Endothelial cell of umbilical vein (primary cell): ENCODE results near the gene XRRA1. TPM values are rescaled to one million over a fixed set of nuclear protein-coding genes. Genes with fewer than 3 reads are reported as not detected.

Source experiments
- BruUV-seq: library from RNA; stranded (reverse); fragments of 400-500 nt; replicated peaks from 2 replicates; lab custom pipeline; 2021; lab: Mats Ljungman, UMichigan
- CTCF ChIA-PET: fragments of 300-600, 350-600 bp; sonication (Branson Sonifier 250); formaldehyde crosslinking; loops from one replicate; lab custom pipeline; 2021; ENCODE audit warnings: antibody characterized with exemption, inconsistent platforms; lab: Charles Lee
- POLR2A ChIA-PET: fragments of 300-600, 350-600 bp; sonication (Branson Sonifier 250); formaldehyde crosslinking; loops from one replicate; lab custom pipeline; 2021; ENCODE audit warnings: antibody characterized with exemption, inconsistent platforms; lab: Charles Lee
- DNase-seq: peaks from one replicate; pipeline ENCODE4 v3.0.0-alpha.2; 2011; ENCODE audit warnings: low read depth, low spot score
- FAIRE-seq: peaks from 2 replicates; lab custom pipeline; 2011; peaks lifted over from hg19 to GRCh38; lab: Jason Lieb, UNC
- H2AFZ ChIP-seq: 2 replicates; pipeline ENCODE4 v1.6.0; 2012; ENCODE audit warnings: low read depth, low read length, control low read depth, inconsistent platforms
- H3K27ac ChIP-seq: 2 replicates; pipeline ENCODE4 v1.5.1; 2011; ENCODE audit warnings: low read depth, mild to moderate bottlenecking, control low read depth, low read length, moderate library complexity; ENCODE audit not compliant: insufficient read depth
- H3K27me3 ChIP-seq, 2 experiments: 2 replicates each; pipeline versions ENCODE4 v1.6.0 to v1.6.1; 2011; ENCODE audit warnings: low read length in 2 of 2, mixed read lengths in 1 of 2; ENCODE audit not compliant: control insufficient read depth in 2 of 2, insufficient read depth in 2 of 2
- H3K36me3 ChIP-seq, 2 experiments: 2 replicates in 1 of 2; 3 replicates in 1 of 2; pipeline ENCODE4 v1.5.1; 2011; ENCODE audit warnings: low read length in 2 of 2, mild to moderate bottlenecking in 1 of 2, moderate library complexity in 1 of 2; ENCODE audit not compliant: control insufficient read depth in 2 of 2, insufficient read depth in 2 of 2; ENCODE audit errors: extremely low read depth in 1 of 2
- H3K4me1 ChIP-seq: 3 replicates; pipeline ENCODE4 v1.5.1; 2011; ENCODE audit warnings: mild to moderate bottlenecking, low read length; ENCODE audit not compliant: control insufficient read depth, insufficient read depth; ENCODE audit errors: extremely low read depth
- H3K4me2 ChIP-seq: 2 replicates; pipeline ENCODE4 v1.6.1; 2011; ENCODE audit warnings: low read length, control low read depth, mixed read lengths; ENCODE audit not compliant: insufficient read depth
- H3K4me3 ChIP-seq, 3 experiments: fragments of 200-600 bp in 1 of 3; sonication (generic), shearing (Covaris generic) in 1 of 3; replicated peaks in 1 of 3; 2 replicates each; pipeline ENCODE4 v1.5.1; 2011 to 2016; ENCODE audit warnings: control low read depth in 3 of 3, low read length in 3 of 3, mild to moderate bottlenecking in 2 of 3, inconsistent platforms in 1 of 3, low read depth in 1 of 3, moderate library complexity in 1 of 3; ENCODE audit not compliant: insufficient read depth in 1 of 3
- H3K79me2 ChIP-seq: 2 replicates; pipeline ENCODE4 v1.6.0; 2012; ENCODE audit warnings: low read length, inconsistent platforms; ENCODE audit not compliant: control insufficient read depth, insufficient read depth
- H3K9ac ChIP-seq: replicated peaks from 2 replicates; pipeline ENCODE3; 2011; ENCODE audit warnings: low read length, control low read depth; ENCODE audit not compliant: insufficient read depth; ENCODE audit errors: extremely low read depth
- H3K9me1 ChIP-seq: replicated peaks from 3 replicates; pipeline ENCODE4 v1.6.0; 2011; ENCODE audit warnings: mild to moderate bottlenecking, low read length; ENCODE audit not compliant: control insufficient read depth, insufficient read depth; ENCODE audit errors: extremely low read depth
- H3K9me3 ChIP-seq: replicated peaks from 2 replicates; pipeline ENCODE4 v1.5.1; 2012; ENCODE audit warnings: low read length, inconsistent platforms; ENCODE audit not compliant: control insufficient read depth, insufficient read depth
- H4K20me1 ChIP-seq: replicated peaks from 2 replicates; pipeline ENCODE3; 2011; ENCODE audit warnings: mild to moderate bottlenecking, low read length; ENCODE audit not compliant: control insufficient read depth, insufficient read depth; ENCODE audit errors: extremely low read depth
- EZH2 ChIP-seq: IDR thresholded peaks from 2 replicates; pipeline ENCODE4 v1.6.1; 2012; ENCODE audit warnings: borderline replicate concordance, low read depth, mild to moderate bottlenecking, moderate library complexity, low read length, inconsistent platforms; ENCODE audit not compliant: severe bottlenecking
- FOS ChIP-seq: IDR thresholded peaks from 2 replicates; pipeline ENCODE4 v1.6.1; 2011; ENCODE audit warnings: mild to moderate bottlenecking, low read length, moderate library complexity, borderline replicate concordance; ENCODE audit not compliant: insufficient read depth
- GATA2 ChIP-seq: IDR thresholded peaks from 2 replicates; pipeline ENCODE4 v1.7.0; 2011; ENCODE audit warnings: low read depth, mild to moderate bottlenecking, moderate library complexity, mixed read lengths, low read length; ENCODE audit not compliant: insufficient read length, insufficient read depth
- JUN ChIP-seq: IDR thresholded peaks from 2 replicates; pipeline ENCODE4 v1.6.1; 2011; ENCODE audit warnings: borderline replicate concordance, low read depth; ENCODE audit not compliant: insufficient read length, insufficient read depth
- MYC ChIP-seq: IDR thresholded peaks from one replicate; pipeline ENCODE4 v1.6.1; 2011; ENCODE audit warnings: mild to moderate bottlenecking, low read depth, low read length
- POLR2A ChIP-seq: IDR thresholded peaks from 2 replicates; pipeline ENCODE4 v1.6.1; 2012; ENCODE audit warnings: low read depth, mild to moderate bottlenecking, control low read depth, low read length
- POLR2AphosphoS5 ChIP-seq: IDR thresholded peaks from 2 replicates; pipeline ENCODE4 v1.6.1; 2012; ENCODE audit warnings: low read depth, mild to moderate bottlenecking, control low read depth, low read length, moderate library complexity; ENCODE audit not compliant: insufficient read depth
- dilution Hi-C: fragments of 300-500 bp; cut with MboI; formaldehyde crosslinking; loops from one replicate; pipeline ENCODE4 v1.15.0; 2019; ENCODE audit warnings: low sequenced_read_pairs; ENCODE audit not compliant: extremely low pct_ligation_motif_present
- intact Hi-C: fragments of 100-400 bp; cut with micrococcal nuclease; formaldehyde crosslinking; loops from one replicate; pipeline ENCODE4 v1.10.0; 2022
- polyA plus RNA-seq, 4 experiments: library from polyadenylated mRNA; depleted of rRNA in 3 of 4; stranded (reverse) in 3 of 4; unstranded in 1 of 4; fragments of >200 nt; gene quantifications; 2 replicates each; pipeline versions ENCODE4 v1.2.1 to v1.2.3, GENCODE V29; 2011 to 2012; ENCODE audit warnings: missing spikeins in 1 of 4
- total RNA-seq: library from RNA; stranded (reverse); gene quantifications from 2 replicates; pipeline ENCODE4 v1.2.3, GENCODE V29; 2021
- TF ChIP-seq, protein P1 (sequence below), 2 donors: IDR thresholded peaks; 1 replicate in 1 of 2; 2 replicates in 1 of 2; pipeline ENCODE4 v1.5.1; 2011; ENCODE audit warnings: low read length in 2 of 2, mild to moderate bottlenecking in 2 of 2, moderate library complexity in 2 of 2, control low read depth in 1 of 2, inconsistent platforms in 1 of 2, low read depth in 1 of 2; ENCODE audit not compliant: insufficient read depth in 1 of 2; ENCODE audit errors: extremely low read depth in 1 of 2
- TF ChIP-seq, protein P2 (sequence below): IDR thresholded peaks from 2 replicates; pipeline ENCODE4 v1.6.1; 2011; ENCODE audit not compliant: insufficient read depth, insufficient read length

Gene XRRA1
- total and polyA plus RNA-seq, 2 donors (not counting 3 experiments of a cell fraction or from before 2014, with no cell fraction given): 8.6 to 11.2 TPM

DNA sequence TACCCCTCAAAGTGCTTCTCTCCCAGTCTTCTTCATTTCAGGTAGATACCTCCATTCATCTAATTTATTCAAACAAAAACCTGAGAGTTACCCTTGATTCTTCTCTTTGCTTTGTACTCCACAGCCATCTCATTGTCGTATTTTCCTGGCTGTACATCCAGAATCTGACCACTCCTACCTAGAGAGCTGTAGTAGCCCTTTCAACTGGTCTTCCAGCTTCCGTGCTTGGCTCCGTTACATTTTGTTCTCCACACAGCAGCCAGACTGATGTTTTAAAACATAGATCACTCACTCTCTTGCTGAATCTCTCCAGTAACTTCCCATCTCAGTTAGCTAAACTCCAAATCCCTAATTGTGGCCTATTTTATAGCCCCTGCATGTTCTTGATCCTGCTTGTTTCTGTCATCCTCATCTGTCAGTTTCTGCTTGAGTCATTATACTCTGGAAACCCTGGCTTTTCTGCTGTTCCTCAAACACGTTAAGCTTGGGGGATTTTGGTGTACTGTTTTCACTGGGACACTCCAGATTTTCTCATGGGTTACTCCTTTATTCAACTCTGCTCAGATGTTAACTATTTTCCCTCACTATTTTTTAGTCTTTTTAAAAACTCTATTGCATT is 7.6 kb upstream of the XRRA1 start:
- TF ChIP-seq POLR2A (no peak), MYC (no peak), FOS (no peak), JUN (no peak), GATA2 (no peak), EZH2 (no peak), POLR2AphosphoS5 (no peak)
- TF ChIP-seq, protein P1, sequence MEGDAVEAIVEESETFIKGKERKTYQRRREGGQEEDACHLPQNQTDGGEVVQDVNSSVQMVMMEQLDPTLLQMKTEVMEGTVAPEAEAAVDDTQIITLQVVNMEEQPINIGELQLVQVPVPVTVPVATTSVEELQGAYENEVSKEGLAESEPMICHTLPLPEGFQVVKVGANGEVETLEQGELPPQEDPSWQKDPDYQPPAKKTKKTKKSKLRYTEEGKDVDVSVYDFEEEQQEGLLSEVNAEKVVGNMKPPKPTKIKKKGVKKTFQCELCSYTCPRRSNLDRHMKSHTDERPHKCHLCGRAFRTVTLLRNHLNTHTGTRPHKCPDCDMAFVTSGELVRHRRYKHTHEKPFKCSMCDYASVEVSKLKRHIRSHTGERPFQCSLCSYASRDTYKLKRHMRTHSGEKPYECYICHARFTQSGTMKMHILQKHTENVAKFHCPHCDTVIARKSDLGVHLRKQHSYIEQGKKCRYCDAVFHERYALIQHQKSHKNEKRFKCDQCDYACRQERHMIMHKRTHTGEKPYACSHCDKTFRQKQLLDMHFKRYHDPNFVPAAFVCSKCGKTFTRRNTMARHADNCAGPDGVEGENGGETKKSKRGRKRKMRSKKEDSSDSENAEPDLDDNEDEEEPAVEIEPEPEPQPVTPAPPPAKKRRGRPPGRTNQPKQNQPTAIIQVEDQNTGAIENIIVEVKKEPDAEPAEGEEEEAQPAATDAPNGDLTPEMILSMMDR (IDR thresholded peaks at IDR 0.05; ENCODE audit: extremely low read depth in 1 of 2, insufficient read depth in 1 of 2, low read depth in 1 of 2, low read length in 2 of 2): no peak
- TF ChIP-seq, protein P2, sequence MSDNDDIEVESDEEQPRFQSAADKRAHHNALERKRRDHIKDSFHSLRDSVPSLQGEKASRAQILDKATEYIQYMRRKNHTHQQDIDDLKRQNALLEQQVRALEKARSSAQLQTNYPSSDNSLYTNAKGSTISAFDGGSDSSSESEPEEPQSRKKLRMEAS: no peak
- Histone ChIP-seq H3K9me3 (no peaks in the 10 kb centered on the region), H3K9me1 (no peaks in the 10 kb centered on the region), H3K4me2 (no peak overlapping the region), H3K4me3 (no peak overlapping the region), H3K4me1 (peaks cover 11% of the 10 kb centered on the region), H3K79me2 (peaks cover 99% of the 10 kb centered on the region), H3K27ac (no peak overlapping the region), H2AFZ (no peak overlapping the region), H4K20me1 (peaks cover 11% of the 10 kb centered on the region), H3K9ac (no peak overlapping the region), H3K27me3 (no peaks in the 10 kb centered on the region), H3K36me3 (peaks cover 0 to 6% of the 10 kb centered on the region in 2 experiments)
- ChIA-PET CTCF (interaction anchor here (1.1 to 1.5 kb wide), 3 partner anchors 11 to 285 kb away, joined by 3 to 5 read pairs (median 3); no protein-coding TSS in a partner anchor), POLR2A (no interaction called here)
- intact Hi-C loops (no loop called here), dilution Hi-C loops (no loop called here)
- no TSS peak for BruUV-seq
- DNase-seq (no peak), FAIRE-seq (no peak)
